Superior temporal gyrus (tissue), 1 donor: ENCODE measurements around the gene DPH7.
A peak's percentile ranks its signal among the peaks of the same experiment; 100 is the strongest.
"Not testable (repeated sequence)": the region's sequence is repeated elsewhere in the genome, so short reads cannot be mapped to it uniquely, and the experiment has no call there.

Source experiments
- DNase-seq: peaks from one replicate; pipeline ENCODE4 v3.0.0-alpha.2; 2016; ENCODE audit errors: extremely low spot score

The DPH7 gene

DNA sequence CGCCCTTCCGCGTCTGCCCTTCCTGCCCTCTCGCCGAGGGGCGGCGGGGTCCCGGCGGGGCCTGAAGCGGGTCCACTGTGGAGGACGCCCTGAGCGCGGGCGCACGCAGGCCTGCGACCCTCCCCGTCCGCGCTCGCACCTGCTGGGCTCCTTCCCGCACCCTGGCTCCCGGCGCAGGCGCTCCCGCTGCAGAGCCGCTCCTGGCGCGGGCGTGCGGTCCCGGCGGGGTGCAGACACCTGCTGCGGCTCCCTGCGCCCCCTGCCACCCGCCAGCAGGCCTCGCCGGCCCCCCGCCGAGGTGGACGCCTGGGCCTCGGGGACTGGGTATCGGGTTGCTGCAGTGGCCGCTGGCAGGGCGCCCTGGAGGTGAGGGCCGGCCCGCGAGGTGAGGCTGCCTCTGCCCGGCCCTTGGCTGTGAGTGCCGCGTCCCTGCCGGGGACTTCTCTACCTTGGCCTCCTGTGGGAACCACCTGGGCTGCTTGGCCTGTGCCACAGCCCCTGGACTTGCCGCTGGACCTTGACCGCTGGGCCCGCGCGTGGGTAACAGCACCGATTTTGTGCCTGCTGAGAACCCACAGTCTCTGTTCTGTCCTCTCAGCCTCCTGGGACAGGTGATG lies 27.4 kb upstream of the DPH7 start:
- no peak for DNase-seq

DNA sequence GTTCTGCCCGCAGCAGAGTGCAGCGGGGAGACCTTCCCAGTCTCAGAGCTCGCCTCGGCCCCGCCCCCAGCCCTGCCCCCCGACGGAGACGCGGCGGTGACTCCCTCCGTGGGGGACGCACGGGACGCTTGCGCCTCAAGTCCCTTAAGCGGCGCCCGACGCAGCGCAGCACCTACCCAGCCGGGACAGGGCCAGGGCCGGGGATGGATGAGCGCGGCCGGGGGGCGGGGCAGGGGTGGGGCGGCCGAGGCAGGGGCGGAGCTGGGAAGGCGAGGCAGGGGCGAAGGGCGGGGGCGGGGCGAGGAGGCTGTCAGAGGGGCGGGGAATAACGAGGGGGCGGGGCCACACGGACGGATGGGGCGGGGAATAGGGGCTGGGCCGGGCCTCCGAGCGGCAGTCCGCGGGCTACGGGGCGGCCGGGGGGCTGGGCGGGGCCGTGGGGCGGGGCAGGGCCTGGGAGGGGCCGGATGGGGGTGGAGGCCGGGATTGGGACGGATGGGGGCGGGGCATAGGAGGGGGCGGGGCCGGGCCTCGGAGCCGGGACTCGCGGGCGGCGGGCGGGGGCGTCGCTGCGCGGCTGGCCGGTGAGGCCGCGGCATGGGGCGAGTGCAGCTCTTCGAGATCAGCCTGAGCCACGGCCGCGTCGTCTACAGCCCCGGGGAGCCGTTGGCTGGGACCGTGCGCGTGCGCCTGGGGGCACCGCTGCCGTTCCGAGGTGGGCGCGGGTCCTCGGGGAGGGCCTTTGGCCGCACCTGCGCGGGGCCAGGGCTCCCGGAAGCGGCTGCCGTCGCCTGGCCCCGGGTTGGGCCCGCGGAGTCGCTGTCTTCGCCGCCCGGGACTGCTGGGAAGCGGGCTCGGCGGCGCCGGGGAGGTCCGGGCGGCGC lies 26.6 kb upstream of the DPH7 start, which contains the start of gene ARRDC1:
TSS of gene ARRDC1 (plus strand) at position 566 of the 884 bp plus-strand sequence. CDS start at position 598, 32 bp downstream.
- peak; percentile 67 for DNase-seq

DNA sequence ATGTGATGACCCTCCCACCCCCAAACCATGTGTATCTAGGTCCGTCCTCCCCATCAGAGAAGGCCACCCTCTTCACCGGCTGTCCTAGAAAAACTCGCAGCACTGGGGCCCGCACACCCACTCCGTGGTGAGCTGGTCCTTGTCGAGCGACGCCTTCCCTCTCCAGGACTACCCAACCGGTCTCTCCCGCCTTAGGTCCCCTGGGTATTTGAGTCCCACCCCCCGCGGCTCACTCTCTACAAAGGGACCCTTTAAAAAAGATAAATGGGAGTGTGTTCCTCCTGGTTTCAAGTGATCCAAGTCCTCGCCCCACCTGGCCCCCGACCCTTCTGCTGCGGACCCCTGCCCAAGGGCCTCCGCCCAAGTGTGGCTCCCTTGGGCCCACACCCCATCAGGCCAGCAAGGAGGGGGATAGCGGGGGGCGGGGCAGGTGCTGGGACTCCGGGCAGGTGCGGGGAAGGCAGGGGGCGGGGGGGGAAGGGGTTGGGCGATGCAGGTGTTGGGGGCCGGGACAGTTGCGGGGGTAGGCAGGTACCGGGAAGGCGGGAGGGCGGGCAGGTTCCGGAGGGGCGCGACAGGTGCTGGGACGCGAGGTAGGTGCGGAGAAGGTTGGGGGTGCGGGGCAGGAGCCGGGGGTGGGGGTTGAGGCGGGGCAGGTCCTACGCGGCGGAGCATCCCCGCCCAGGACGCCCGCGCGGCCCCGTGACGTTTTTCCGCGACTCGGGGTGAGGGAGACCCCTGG lies 25.8 kb upstream of the DPH7 start:
- DNase-seq = no peak

DNA sequence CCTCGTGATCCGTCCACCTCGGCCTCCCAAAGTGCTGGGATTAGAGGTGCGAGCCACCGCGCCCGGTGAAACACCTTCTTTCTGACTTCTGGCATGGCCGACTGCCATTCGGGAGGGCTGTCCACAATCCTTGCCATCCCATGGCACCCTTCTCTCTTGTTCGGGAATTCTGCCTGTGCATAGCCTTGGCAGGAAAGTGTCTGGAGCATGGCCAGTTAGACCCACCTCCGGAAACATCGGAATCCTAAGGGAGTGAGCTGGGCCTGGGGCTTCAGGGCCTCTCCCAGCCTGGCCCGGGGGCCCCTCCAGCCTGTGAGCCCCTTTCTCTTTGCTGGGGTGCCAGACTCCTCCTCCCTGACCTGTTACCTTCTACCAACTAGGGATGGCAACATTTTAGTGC lies 25.2 kb upstream of the DPH7 start:
- no peak for DNase-seq

DNA sequence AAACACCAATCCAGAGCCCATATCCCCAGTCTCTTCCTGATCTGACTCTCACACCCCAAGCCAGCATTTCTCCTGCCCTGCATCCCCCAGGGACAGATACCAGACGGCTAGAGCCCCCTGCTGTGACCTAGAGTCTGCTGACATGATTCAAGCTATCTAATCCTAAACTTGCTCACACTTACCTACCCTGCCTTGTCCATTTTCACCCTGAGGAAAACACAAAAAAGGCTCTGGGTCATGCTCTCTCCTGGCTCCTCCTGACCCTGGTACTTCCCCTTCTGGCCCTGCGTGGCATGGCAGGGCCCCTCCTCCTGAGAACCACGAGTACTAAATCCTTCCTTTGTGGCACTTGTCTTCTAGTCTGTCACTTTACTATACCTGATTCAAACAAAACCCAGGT lies 23.9 kb upstream of the DPH7 start:
- DNase-seq = no peak

DNA sequence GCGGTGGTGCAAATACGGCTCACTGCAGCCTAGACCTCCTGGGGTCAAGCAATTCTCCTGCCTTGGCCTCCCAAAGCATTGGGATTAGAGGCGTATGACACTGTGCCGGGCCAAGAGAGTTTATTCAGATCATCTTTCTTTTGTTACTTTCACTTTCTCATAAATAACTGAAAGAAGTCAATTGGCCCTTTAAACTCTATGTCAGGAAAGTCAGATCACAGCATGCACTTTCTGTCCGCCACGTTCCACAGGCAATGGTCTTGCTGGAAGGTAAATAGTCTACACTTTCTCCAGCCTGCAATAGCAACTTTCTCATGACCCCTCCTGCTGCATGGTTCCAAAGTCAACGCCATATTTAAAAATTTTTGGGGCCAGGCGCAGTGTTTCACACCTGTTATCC lies 20.2 kb upstream of the DPH7 start:
- DNase-seq = no peak

DNA sequence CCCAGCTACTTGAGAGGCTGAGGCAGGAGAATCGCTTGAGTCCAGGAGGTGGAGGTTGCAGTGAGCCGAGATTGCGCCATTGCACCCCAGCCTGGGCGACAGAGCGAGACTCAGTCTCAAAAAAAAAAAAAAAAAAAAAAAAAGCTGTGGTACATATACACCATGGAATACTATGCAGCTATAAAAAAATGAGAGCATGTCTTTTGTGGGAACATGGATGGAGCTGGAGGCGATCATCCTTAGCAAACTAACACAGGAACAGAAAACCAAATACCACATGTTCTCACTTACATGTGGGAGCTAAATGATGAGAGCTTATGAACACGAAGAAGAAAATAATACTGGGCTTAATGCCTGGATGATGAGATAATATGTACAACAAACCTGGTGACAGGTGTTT lies 17.9 kb upstream of the DPH7 start:
- not testable (repeated sequence) for DNase-seq

DNA sequence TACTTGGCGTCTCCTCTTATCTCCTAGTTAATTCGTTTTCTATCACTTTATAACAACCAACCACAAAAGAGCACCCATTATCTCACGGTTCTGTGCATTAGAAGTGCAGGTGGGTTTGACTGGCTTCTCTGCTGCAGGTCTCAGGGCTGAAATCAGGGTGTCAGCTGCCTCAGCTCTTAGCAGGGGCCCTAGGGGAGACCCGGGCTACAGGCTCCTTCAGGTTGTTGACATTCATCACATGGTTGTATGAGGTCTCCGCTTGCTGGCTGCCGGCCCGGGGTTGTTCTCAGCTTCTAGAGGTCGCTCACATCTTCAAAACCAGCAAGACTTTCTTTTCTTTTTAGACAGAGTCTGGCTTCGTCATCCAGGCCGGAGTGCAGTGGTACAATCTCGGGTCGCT lies 14.5 kb upstream of the DPH7 start:
- no peak for DNase-seq

DNA sequence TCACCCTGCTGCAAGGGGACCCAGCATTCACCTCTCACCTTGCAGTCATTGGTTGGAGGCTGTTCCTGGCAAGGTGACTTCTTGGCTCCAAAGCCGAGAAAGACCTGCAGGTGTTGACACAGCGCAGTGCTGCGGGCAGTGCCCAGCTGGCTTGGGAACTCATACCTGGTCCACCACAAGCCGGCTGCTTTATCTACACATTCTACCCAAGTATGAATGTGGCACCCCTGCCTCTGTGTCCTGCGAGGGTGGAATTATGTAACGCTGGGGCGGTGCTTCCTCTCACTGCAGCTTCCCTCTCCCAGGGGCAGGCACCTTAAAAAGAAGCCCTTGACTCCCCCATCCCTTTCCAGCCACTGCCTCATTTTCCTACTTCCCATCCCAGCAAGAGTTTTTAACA lies 14.0 kb upstream of the DPH7 start:
- no peak for DNase-seq

DNA sequence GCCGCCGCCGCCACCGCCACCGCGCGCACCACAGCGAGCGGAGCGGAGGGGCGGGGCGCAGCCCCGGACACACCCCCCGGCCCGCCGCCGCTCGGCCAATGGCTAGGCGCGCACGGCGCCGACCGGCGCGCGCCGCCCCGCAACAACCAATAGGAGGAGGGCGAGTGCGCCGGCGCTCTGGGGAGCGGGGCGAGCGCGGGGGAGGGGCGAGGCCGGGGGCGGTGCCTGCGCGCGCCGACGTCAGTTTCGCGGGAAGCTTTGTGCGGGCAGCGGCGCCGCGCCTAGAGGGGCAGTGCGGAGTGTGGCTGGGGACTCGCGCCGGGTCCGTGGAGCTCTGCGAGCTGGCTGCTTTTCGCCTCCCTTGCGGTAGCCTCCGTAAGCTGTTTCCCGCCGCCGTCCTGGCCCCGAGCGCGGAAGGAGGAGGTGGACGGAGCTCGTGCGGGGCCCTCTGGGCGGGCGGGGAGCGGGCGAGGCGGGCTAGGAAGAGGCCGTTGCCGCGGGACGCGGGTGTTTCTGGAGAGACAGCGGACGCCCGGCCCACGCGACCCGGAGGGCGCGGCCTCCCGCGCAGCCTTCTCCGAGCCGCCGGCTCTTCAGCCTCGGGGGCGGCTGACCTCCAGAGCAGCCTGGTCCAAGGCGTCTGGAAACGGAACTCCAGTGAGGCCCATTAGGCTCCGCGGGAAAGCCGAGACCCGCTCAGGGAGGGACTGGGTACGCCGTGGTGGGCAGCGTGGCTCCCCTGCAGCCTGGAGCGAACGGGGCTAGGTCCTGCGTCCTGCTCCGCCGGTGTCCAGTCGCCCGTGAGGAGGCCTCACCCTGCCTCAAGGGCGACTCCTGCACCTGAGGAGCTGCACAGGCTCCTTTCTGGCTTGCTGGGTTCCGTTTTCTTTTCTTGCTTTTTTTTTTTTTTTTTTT lies 12.0 kb upstream of the DPH7 start, which contains the start of gene ZMYND19:
TSS of gene ZMYND19 (minus strand) at position 44 of the 915 bp plus-strand sequence. CDS start 249 bp downstream, outside the sequence.
- DNase-seq = peak; percentile 82

DNA sequence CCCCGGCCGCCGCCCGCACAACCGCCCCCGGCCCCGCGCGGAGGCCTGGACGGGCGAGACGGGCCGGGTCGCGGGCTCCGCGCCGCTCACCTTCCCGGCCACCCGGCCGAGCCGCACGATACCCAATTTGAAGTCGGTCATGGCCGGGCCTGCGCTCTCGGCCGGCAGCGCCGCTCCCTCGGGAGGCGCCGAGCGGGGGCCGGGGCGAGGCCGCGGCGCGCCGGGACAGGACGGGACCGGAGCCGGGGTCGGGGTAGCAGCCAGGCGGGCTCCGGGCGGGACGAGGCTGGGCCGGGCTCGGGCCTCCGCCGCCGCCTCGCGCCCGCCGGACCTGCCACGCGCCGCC lies 11.4 kb upstream of the DPH7 start:
- DNase-seq = no peak

DNA sequence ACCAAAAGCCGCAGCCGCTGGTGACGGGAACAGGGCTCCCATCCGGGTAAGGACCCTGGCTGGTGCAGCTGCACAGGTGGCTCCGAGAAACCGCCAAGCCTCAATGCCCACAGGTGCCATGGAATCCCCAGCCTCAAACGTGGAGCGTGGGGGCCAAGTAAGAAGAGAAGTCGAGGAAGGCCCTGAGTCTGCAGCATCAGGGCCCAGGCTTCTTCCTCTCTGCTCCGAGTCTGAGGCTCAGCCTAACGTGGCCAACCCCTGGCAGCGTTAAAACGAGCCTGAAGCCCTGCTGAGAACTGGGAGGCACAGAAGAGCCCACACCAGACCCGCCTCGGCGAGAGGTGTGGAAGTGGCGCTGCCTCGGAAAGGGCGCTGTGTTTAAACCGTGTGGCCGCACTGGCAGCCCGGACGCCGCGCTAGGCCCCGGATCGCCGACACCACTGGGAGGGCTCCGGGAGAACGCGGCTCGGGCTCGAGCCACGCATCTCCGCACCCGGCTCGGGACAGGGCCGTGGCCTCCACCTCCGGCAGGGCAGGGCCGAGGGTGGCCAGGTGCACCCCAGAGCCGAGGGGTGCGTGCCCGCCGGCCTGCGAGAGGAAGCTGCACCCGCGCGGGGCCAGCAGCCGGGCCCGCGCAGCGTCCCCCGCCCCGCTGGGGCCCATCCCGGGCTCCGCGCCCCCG lies 10.9 kb upstream of the DPH7 start:
- DNase-seq = no peak

DNA sequence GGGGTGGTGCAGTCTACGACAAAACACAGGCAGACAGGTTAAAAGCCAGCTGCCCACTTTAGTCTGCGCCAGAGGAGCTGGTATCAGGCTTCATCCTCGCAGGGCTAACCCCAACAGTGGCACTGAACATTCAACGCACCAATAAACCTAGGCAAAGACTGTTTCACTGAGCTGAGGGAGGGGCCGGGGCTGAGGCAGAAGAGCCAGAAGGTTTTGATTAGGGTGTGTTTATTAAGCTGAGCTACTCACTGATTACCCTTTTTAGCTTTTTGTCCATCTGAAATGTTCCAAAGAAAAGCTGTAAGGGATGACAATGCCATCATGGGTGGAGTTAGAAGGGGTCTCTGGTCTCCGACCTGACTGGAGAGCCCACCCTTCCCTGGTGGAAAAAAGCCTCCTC lies 10.2 kb upstream of the DPH7 start:
- DNase-seq = no peak

DNA sequence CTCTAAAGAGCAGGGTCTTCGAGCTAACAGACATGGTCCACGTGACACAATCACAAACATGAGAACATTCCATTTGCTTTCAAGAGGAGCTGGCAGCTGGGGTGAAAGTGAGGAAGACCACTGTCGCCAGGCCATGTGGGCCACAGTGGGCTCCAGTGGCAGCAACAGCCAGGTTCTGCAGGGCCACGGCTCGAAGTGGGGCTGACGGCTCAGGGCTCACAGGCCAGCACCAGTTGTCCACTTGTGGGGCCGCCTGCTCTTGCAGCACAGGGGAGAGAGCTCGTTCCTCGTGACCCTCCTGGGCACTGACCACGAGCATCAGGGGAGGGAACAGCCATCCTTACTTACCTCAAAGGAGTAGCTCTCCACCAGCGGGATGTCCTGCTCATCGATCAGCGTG lies 9.6 kb upstream of the DPH7 start:
- DNase-seq = no peak

DNA sequence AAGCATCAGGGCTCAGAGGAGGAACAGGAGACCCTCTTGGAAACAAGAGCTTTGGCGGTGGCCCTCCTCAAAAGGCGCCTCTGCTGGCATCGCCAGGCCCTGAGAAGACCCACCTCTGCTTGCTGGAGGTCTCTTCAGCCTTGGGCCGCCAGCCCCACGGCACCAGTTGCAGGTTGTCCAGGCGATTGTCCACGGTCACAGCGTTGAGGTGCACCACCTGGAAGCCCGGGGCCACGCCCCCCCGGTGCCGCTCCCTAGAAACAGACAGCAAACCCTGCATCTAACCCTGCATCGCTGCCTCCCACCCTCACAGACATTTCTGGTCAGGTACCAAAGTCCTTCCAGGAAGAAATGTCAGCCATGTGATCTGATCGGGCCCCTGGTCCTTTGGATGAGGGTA lies 8.1 kb upstream of the DPH7 start:
- DNase-seq = no peak

DNA sequence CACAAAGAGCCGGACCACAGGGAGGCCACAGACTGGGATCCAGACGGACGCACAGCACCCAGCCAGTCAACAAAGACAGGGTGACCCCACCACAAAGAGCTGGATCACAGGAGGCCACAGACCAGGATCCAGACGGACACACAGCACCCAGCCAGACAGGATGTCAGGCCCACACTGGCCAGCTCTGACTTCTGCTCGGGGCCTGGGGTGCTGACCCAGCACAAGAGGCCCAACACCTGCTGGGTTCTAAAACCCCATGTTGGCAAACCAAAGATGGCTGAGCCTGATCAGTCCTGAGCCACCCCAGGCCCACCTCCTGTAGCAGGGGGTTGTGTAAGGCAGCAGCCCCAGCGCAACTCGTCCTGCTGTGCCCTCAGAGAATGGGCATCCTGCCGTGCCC lies 5.2 kb upstream of the DPH7 start:
- no peak for DNase-seq

DNA sequence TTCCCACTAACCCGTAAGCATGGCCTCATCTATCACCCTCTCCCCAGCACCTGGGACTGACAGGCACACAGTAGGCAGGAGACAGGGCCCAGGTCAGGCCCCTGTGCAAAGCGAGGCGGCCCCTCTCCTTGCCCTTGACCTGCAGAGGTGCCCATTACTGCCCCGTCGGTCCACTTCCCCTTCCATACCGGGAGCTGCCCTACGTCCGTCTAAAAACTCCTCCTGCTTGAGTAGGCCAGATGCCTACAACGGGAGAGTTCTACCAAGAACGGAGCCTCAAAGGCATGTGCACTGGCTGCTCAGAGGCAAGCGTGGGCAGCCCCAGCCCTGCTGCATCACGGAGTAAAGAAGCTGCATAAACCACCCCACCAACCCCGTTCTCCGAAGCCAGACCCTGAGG lies 4.6 kb upstream of the DPH7 start:
- no peak for DNase-seq

DNA sequence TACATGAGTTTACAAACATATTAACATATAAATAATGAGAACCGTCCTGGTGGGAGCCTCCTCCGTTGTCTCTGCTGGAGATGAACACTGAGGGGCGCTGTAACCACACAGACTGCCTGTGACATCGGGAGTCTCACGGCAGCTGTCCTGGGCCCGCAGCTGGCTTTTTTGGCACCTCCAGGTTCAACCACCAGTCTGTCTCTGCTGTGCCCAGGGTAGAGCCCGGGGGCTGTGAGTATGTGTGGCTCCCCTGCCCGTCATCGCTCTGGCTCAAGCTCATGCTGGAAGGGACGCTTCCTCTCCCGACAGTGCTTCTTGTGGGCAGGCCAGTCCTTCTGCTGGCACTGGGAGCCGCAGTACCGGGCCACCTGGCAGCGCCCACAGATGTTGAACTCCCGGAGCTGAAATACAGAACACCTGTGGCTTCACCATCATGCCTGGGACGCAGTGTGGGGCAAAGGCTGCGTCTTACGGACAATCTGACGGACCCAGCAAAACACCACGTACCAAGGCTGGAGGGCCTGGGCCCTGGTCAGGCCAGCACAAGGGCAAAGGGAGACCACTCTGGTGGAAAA lies 3.6 kb upstream of the DPH7 start:
- DNase-seq = no peak

DNA sequence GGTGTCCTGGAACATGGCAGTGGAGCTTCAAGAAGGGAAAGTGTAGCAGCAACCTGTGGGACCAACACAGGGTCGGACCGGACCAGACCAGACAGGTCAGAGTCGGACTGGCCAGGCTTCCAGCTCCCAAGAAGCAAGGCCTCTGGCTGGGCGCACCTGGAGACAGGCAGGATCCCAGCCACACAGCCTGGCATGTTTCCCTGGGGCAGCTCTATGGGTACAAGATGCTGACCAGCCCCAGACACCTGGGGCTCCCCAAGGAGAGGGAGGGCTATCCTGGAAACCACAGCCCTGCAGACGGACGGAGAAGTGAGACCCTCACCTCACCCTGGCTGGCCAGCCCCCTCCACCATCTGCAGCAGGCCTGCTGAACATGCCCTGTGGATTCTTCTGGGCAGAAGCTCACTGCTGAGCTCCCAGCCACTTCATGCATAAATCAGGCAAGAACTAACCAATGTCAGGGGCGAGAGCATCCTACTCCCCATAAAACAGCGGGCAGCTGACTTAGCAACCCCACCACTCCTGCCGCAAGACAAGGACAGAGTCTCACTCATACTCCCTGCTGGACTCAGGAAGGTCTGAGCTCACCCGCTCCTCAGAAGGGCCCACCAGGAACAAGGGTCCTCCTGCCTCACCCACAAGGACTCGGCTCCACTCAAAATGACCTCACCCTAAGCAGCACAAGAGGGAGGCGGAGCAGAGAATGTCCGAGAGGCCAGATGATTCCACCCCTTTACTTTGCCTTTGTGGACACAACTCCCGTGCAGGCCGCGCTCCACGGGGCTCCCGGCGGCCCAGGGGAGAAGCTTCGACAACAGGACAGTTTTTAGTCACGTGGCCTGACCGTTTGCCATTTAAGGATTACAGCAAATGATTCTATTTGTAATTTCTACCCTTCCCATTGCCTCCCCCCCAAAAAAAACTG lies 2.9 kb upstream of the DPH7 start:
- DNase-seq = no peak

DNA sequence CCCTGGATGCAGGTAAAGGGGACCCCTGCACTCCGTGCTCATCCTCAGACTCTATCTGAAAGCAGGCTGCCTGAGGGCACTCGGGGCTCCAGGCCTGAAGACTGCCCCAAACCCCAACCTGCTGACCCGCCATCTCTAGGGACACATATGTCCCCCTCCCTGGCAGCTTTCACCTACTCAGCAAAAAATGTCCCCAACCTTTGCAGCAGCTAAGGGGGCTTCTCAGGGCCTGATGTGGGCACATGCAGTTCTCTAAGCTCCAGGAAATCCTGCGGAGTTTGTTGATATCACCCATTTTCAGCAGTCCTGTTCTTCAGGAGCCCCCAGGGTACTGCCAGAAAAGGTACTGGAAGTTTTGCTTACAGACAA lies 2.2 kb upstream of the DPH7 start:
- DNase-seq = no peak
